Stimulated activated CD4-positive, alpha-beta T cell treated with anti-CD3 and anti-CD28 coated beads, Interleukin-1b, Interleukin-23, amount 100 ng/mL, for 4 hours (primary cell): Measurements from ENCODE around the gene WHRN.

Experiments used
- DNase-seq, 2 donors: peaks; one replicate each; pipeline ENCODE4 v3.0.0-alpha.2; 2020; ENCODE audit warnings: low read depth in 2 of 2

The WHRN gene

GRCh38 chr9:114421147-114421546 lies 84.1 kb downstream of the WHRN start:
- DNase-seq = no peak

GRCh38 chr9:114419796-114420195 lies 85.5 kb downstream of the WHRN start:
- no peak for DNase-seq

DNA sequence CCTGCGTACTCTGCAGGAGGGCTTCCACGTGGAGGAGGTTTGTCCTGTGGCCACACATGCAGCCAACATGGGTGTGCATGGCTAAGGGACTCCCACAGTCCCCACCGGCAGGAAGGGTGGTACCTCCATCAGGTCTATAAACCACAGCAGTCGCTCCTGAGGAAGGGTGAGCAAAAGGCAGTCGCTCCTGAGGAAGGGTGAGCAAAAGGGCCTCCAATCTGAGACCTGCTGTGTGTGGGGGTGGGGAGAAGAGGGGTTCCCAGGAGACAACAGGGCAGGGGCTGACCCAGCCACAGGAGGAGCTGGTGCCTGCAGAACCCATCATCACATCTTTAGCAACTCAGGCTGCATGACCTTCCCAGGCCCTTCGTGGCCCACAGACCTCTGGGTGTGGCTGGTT lies 87.2 kb downstream of the WHRN start:
- DNase-seq = no peak

GRCh38 chr9:114417511-114417910 lies 87.8 kb downstream of the WHRN start:
- no peak for DNase-seq

DNA sequence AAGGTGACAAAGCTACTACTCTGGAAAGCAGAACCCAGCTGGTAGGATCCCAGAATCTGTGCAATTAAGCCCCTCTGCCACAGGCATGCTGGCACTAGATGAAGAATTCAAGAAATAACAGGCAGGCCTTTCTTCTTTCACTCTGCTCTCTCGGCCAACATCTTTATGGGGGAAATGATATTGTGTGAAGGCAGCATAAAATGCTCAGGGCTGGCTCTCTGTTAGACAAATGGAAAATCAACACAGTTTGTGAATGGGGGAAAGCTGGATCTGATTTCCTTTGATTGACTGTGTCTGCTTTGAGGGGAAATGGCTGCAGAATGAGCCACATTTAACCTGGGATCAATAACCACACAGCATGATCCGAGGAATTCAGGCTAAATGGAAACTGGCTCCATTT lies 88.4 kb downstream of the WHRN start:
- DNase-seq = no peak

DNA sequence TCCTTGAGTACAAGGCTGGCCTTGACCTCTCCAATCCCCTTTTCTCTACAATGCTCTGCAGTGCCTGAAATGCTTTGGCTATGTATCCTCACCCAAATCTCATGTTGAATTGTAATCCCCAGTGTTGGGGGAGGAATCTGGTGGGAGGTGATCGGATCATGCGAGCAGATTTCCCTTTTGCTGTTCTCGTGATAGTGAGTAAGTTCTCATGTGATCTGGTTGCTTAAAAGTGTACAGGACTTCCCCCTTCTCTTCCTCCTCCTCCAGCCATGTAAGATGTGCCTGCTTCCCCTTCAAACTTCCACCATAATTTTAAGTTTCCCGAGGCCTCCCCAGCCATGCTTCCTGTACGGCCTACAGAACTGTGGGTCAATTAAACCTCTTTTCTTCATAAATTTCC lies 89.0 kb downstream of the WHRN start:
- no peak for DNase-seq

DNA sequence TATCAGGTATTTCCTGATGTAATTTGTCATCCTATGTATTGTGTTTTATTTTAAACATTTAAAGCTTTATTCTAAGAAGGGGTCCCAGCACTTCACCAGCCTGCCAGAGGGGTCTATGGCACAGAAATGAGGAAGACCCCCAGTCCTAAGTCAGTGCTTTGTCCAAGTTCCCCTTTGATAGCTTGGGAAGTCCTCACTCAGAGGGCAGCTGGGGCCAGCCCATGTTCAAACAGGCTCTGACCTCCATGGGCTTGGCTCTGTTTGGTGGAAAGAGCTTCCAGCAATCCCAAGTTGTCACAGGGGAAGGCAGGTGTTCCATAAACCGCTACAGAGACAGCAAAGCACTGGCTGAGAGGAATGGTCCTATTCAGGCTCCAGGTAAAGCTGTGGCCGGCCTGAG lies 90.9 kb downstream of the WHRN start:
- DNase-seq = no peak

- no peak for DNase-seq
Observed at GRCh38 chr9:114413861-114414301, 91.4 kb downstream of the WHRN start.

- DNase-seq = no peak
Observed at GRCh38 chr9:114412048-114412683, 93.1 kb downstream of the WHRN start.

DNA sequence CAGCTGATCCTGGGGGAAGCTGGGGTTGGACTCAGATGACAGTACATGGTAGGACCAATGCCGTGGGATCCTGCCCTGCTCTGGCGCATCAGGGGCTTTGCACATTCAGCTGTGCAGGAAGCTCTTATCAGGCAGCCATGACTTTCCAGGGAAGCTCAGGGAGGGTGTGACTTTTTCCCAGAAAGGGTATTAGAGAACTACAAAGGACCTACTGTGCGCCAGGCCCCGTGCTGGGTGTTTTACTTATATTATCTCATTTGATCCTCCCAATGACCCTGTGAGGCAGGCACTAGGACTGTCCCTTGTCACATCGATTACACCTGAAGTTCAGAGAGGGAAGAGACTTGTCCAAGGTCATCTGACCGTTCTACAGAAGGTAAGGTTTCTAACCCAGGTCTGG lies 93.8 kb downstream of the WHRN start:
- no peak for DNase-seq

DNA sequence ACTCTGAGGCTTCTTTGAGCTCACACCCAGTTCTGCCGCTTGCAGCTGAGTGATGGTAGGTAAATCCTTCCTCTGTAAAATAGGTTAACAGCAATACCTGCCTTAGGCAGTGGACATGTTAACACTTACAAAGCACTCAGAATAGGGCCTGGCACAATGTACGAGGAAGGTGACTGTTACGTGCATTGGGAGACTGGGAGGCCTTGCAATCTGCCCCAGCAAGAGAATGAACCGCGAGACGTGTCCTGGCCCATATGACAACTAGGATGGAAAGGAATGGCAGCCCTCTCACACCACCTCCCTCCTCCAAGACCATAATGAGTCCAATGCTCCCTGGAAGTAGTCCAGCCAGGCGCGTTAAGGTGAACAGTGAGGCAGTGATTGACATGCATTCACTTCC lies 94.4 kb downstream of the WHRN start:
- no peak for DNase-seq

DNA sequence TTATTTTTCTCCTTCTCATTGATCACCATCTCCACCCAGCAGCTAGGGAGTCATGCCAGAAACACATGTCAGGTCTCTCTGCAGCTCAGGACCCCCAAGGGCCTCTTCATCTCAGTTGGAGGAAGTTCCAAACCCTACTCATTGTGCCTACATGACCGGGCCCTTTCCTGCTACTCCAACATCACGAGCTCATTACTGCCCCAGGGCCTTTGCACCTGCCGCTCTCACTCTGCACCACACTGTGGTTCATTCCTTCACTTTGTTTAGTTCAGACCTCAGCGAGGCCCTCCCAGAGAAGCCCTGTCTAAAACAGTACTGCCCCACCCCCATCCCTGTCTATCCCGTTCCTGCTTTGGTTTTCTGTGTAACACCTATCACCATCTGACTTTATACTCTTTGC lies 95.4 kb downstream of the WHRN start:
- no peak for DNase-seq

GRCh38 chr9:114409103-114409780 lies 96.0 kb downstream of the WHRN start:
- DNase-seq = no peak

- DNase-seq = no peak
Observed at GRCh38 chr9:114408645-114409044, 96.6 kb downstream of the WHRN start.

DNA sequence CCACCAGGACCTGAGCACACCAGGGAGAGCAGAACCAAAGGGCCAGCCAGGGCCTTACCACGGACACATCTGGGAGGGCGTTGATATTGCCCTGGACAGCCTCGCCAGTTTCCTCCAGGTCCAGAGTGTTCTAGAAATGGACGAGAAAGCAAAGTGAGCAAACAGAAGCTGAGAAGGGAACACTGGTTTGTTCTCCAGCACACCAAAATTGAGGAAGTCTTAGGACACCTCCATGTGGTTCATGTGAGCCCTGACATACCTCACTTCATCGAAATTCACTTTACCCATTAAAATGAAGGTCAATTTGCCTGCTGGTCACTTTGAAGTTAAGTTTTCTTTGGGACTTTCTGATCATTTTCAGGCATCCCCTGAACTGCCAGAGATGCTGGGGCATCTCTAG lies 97.4 kb downstream of the WHRN start:
- DNase-seq = no peak

DNA sequence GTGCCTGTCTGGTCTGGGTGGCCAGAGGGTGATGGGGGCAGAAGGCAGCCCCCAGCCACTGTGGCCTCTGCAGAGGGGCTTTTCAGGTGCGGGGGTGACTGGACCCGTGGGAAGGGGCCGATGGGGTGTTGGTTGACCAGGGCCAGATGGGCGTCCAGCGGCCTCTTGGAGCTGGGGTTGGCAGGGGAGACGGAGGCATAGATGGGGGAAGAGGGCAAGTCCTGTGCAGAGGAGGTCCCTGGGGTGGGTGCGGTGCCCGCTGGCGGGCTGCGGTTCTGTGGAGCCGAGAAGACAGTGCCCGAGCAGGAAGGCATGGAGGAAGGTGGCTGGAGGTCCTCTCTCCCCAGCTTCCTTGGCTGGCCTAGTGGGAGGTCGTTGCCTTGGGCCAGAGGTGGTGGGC lies 98.8 kb downstream of the WHRN start:
- no peak for DNase-seq

- peak; percentile 56 to 75 for DNase-seq
Observed at GRCh38 chr9:114405294-114406034, 99.8 kb downstream of the WHRN start.

DNA sequence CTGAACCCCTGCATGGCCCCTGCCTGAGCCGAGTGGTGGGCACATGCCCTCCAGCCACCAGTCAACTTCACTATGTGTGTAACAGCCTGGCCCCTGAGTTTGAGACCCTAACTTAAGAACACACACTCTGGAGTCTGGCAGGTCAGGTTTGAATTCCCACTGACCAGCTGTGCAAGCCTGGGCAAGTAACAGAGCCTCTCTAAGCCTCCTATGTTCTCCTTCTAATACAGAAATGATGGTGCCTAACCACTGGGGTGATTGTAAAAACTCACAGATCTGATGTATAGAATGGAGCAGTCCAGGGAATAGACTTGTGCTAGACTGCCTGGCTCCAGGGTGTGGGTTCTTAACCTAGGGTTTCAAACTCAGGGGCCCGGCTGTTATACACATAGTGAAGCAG lies 100.7 kb downstream of the WHRN start:
- DNase-seq = no peak

- DNase-seq = no peak
Observed at GRCh38 chr9:114403153-114403756, 102.0 kb downstream of the WHRN start.

GRCh38 chr9:114401344-114401743 lies 103.9 kb downstream of the WHRN start:
- DNase-seq = no peak

DNA sequence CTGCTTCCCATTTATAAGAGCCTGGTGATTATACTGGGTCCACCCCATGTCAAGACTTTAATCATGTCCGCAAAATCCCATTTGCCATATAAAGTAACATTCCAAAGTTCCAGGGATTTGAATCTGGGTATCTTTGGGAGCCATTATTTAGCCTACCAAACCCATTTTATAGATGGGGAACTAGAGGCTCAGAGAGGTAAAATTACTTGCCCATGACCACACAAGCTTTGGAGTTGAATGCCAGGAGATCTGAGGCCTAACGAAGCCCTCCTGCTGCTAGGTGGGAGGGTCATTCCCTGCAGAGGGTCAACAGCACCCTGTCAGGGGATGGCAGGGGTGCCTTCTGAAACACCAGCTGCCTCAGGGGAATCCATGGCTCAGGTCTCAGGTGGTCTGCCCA lies 104.5 kb downstream of the WHRN start:
- DNase-seq = no peak

DNA sequence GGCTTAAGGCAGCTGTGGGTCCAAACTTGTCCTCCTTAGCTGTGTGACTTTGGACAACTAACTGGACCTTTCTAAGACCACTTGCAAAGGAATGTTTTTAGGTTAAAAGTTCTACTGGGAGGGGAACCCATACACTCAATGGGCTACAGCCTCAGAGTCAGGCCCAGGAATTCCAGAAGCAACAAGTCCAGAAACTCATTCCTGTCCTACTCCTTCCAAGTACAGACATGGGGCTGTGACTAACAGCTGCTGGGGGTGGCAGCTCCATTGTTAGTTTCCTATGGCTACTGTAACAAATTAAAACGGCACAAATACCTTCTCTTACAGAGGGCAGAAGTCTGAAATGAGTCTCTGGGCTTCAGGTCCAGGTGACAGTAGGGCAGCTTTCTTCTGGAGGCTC lies 105.1 kb downstream of the WHRN start:
- no peak for DNase-seq

DNA sequence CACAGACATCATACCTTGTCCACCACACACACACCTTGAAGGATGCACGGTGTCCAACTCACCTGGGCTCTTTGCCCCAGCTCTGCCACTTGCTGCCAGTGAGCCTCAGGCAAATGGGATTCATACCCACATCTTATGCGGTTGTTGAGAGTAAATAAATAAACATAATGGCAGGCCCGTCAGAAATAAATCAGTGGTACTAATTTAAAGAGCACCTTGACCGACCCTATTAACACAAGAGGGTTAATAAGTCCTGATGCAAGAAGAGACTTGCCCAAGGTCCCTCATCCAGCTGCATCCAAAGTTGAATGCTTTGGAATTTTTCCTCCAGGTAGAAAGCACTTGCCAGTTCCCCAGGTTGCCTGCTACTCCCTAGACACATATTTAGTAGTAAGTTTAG lies 105.9 kb downstream of the WHRN start:
- no peak for DNase-seq
